Activated B cell treated with CpG ODN at 0.5 μM for 24 hours (primary cell): ENCODE measurements around the gene CASP3. TPM values are rescaled to one million over a fixed set of nuclear protein-coding genes. Genes with fewer than 3 reads are reported as not detected.
A peak's percentile ranks its signal among the peaks of the same experiment; 100 is the strongest.

Experiments
- ATAC-seq: fragments of 200-7000 bp; cut with Tn5 transposase; one replicate; pipeline ENCODE4 v1.10.0; 2021; ENCODE audit warnings: low read depth, mild to moderate bottlenecking, moderate library complexity
- CTCF ChIA-PET: fragments of 350-600 bp; sonication (Branson Sonifier 250); formaldehyde crosslinking; loops from one replicate; lab custom pipeline; 2021; ENCODE audit warnings: antibody characterized with exemption; lab: Charles Lee
- POLR2A ChIA-PET: fragments of 350-600 bp; sonication (Branson Sonifier 250); formaldehyde crosslinking; loops from one replicate; lab custom pipeline; 2021; ENCODE audit warnings: antibody characterized with exemption; lab: Charles Lee
- DNase-seq: peaks from one replicate; pipeline ENCODE4 v3.0.0; 2022
- H3K27ac Mint-ChIP-seq: one replicate; pipeline ENCODE4 v1.8.0; 2020; ENCODE audit warnings: mixed read lengths
- H3K27me3 Mint-ChIP-seq: one replicate; pipeline ENCODE4 v1.8.0; 2021; ENCODE audit warnings: mixed read lengths
- H3K36me3 Mint-ChIP-seq: one replicate; pipeline ENCODE4 v1.8.0; 2021; ENCODE audit warnings: low read depth, mixed read lengths
- H3K4me1 Mint-ChIP-seq: one replicate; pipeline ENCODE4 v1.8.0; 2021; ENCODE audit warnings: mixed read lengths
- H3K4me3 Mint-ChIP-seq: one replicate; pipeline ENCODE4 v1.8.0; 2020; ENCODE audit warnings: mild to moderate bottlenecking, mixed read lengths
- H3K9me3 Mint-ChIP-seq: one replicate; pipeline ENCODE4 v1.8.0; 2020; ENCODE audit warnings: mixed read lengths
- intact Hi-C: fragments of 100-400 bp; cut with micrococcal nuclease; formaldehyde crosslinking; loops from one replicate; pipeline ENCODE4 v1.15.1; 2024
- total RNA-seq: library from RNA; stranded (reverse); gene quantifications from 2 replicates; pipeline ENCODE4 v1.2.3, GENCODE V29; 2022
- TF ChIP-seq, protein P1 (sequence below): fragments of 200-600 bp; IDR thresholded peaks from one replicate; pipeline ENCODE4 v1.8.0; 2022; ENCODE audit warnings: antibody characterized with exemption, mild to moderate bottlenecking

CASP3 gene
- total RNA-seq, 1 donor from 2014 or later: 24.0 TPM

GRCh38 chr4:184587701-184588100 is 61.5 kb downstream of the CASP3 start:
- ChIA-PET POLR2A (interaction anchor here (0.6 kb wide), 1 partner anchor 113 kb away, joined by 3 read pairs; no protein-coding TSS in a partner anchor), CTCF (no interaction called here)
- intact Hi-C loops: no loop called here

GRCh38 chr4:184587221-184587620 is 62.0 kb downstream of the CASP3 start:
- Mint-ChIP-seq H3K4me3 (no peak overlapping the region), H3K9me3 (no peaks in the 10 kb centered on the region), H3K27ac (no peak overlapping the region), H3K36me3 (no peaks in the 10 kb centered on the region), H3K27me3 (no peaks in the 10 kb centered on the region), H3K4me1 (peaks cover 24% of the 10 kb centered on the region)
- no peak for ATAC-seq
- ChIA-PET CTCF (no interaction called here), POLR2A (interaction anchor here (0.6 kb wide), 1 partner anchor 113 kb away, joined by 3 read pairs; no protein-coding TSS in a partner anchor)
- intact Hi-C loops: no loop called here
- DNase-seq: no peak
- TF ChIP-seq, protein P1, sequence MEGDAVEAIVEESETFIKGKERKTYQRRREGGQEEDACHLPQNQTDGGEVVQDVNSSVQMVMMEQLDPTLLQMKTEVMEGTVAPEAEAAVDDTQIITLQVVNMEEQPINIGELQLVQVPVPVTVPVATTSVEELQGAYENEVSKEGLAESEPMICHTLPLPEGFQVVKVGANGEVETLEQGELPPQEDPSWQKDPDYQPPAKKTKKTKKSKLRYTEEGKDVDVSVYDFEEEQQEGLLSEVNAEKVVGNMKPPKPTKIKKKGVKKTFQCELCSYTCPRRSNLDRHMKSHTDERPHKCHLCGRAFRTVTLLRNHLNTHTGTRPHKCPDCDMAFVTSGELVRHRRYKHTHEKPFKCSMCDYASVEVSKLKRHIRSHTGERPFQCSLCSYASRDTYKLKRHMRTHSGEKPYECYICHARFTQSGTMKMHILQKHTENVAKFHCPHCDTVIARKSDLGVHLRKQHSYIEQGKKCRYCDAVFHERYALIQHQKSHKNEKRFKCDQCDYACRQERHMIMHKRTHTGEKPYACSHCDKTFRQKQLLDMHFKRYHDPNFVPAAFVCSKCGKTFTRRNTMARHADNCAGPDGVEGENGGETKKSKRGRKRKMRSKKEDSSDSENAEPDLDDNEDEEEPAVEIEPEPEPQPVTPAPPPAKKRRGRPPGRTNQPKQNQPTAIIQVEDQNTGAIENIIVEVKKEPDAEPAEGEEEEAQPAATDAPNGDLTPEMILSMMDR: no peak

More at GRCh38 chr4:184587701-184588100, 61.5 kb downstream of the CASP3 start:
- no peaks in the 10 kb centered on the region for H3K27me3 Mint-ChIP-seq
- no peak for ATAC-seq
- H3K4me1 Mint-ChIP-seq: peaks cover 24% of the 10 kb centered on the region
- TF ChIP-seq, protein P1: no peak
- H3K9me3 Mint-ChIP-seq: no peaks in the 10 kb centered on the region
- H3K27ac Mint-ChIP-seq: no peak overlapping the region
- no peaks in the 10 kb centered on the region for H3K36me3 Mint-ChIP-seq
- DNase-seq: no peak
- H3K4me3 Mint-ChIP-seq: no peak overlapping the region

DNA sequence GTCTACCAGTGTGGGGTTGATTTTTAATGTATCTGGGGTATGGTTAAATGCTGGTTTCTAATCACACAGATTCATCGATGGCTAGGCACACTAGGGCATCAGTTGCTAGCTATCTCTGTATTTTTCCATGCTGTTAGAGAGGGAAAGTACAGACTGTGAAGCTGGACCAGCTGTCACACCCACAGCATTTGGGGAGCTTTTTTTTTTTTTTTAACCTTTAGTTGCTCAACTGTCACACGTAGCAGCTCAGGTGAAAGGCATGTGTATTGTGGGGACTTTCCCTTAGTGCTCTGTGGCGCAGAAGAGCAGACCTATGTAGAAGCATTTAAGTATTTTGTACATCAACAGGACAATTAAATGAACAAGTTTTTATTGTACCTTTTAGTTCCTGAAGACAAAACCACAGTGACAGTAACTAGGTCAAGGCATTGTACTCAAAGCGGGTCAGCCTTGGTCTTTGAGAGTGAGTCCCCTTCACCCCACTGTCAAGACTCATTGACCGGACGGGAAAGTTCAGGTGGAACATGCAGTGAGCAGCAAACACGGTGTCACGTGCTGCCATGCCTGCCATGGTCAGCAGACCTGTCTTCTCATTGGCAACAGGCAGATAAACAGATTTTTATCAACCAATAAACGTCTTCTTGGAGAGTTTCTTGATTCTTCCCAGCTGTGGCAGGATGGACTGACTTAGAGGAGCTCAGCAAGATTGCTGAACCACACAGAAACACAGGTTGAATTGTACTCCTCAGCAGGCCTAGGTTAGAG is 65.3 kb downstream of the CASP3 start:
- no peaks in the 10 kb centered on the region for H3K36me3 Mint-ChIP-seq
- no peak for DNase-seq
- no peak overlapping the region for H3K27ac Mint-ChIP-seq
- peak; percentile 68 for ATAC-seq
- ChIA-PET POLR2A (no interaction called here), CTCF (no interaction called here)
- H3K4me1 Mint-ChIP-seq: peaks cover 24% of the 10 kb centered on the region
- TF ChIP-seq, protein P1: no peak
- intact Hi-C loops: no loop called here
- peaks cover 18% of the 10 kb centered on the region for H3K9me3 Mint-ChIP-seq
- no peak overlapping the region for H3K4me3 Mint-ChIP-seq
- no peaks in the 10 kb centered on the region for H3K27me3 Mint-ChIP-seq

Other genes with a start within 250 kb of the CASP3 start
- gene IRF2, start 174.9 kb downstream of the CASP3 start, total RNA-seq: 65.5 and 66.2 TPM in 2 replicates
- gene PRIMPOL, start 291 bp upstream of the CASP3 start, total RNA-seq: 9.1 and 11.6 TPM in 2 replicates
- gene CENPU, start 84.6 kb upstream of the CASP3 start, total RNA-seq: 7.0 and 7.1 TPM in 2 replicates
- gene ACSL1, start 176.5 kb upstream of the CASP3 start, total RNA-seq: 46.3 and 47.0 TPM in 2 replicates